Fibroblast of skin of abdomen (primary cell): ENCODE results near the gene SEMA5B.

Experiments
- DNase-seq: peaks from one replicate; pipeline ENCODE4 v3.0.0-alpha.2; 2013

The SEMA5B gene

DNA sequence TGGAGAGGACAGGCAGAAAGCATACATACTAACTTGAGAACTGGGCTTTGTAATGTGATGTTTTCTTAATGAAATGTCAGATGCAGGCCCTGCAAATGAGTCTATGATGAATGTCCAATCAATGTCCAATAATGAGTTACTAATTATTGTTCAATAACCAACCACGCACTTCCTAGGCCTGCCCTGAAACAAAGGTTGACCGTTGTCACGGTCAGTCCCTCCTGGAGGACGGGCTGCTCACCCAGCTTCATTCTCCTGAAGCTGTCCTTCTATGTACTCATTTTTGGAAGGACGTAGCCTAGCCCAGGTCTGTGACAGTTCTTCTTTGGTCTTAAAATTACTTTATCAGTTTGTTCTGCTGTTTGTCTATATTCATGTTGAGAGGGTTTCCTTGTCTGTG is 30.9 kb upstream of the SEMA5B start:
- DNase-seq = no peak

DNA sequence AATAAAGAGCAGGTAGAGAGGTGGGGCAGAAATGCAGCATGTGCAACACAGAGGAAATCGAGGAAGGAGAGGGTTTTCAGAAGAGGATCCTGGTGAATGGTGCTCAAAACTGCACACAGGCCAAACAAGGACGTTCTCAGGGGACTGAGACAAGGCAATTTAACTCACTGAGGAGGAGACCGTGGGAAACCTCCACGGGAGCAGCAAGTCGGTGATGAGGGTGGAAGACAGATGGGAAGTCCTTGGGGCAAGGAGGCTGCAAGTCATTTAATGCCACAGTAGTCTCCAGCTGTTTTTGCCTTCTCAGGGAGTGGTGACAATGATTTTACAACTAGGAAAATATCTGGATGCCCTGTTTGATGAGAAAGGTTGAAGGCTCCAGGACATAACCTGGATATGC is 27.8 kb upstream of the SEMA5B start:
- DNase-seq = no peak

DNA sequence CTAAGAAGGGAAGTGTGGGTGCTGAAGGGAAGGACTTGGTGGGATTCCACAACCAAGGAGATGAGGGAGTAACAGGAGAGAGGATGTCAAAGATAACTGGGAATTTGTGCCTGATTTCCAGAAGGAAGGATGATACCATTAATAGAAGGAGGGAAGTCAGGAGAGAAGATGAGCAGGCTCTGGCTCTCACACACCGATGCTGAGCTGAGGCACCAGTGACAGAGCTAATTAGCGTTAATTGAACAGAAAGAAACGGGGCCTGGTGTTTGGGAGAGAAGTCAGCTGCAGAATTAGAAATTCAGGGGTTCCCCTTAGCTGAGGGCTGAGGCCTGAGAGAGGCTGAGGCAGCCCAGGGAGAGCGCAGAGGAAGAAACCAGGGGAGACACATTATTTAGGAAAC is 27.4 kb upstream of the SEMA5B start:
- DNase-seq = no peak

DNA sequence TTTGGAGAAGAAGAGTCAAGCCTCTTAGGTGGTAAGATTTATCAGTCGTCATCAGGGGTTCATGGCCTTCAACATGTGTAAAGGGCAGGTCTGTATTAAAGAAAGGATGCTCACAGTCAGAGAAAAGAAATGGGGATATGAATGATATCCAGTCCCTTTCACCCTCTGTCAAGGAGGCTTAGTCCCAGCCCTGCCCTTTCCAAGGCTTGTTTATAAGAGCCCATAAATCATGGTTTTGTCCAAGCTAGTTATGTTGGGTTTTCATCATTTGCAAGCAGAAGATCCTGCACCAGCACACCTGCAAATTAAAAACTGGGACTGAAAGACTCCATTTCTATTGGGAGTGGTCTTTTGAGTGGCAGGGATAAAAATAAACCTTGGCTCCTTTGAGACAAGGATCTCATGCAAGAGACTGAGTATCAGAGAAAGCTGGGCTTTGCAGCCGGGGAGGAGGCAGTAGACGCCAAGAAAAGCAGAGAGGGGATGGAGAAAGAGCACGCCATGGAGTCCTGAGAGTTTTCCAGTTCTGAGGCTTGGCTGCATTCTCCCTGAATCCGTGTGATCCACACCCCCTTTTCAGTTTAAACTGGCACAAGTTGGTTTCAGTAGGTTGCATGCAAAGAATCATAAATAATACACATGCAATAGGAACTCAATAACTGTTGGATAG is 26.7 kb upstream of the SEMA5B start:
- no peak for DNase-seq

DNA sequence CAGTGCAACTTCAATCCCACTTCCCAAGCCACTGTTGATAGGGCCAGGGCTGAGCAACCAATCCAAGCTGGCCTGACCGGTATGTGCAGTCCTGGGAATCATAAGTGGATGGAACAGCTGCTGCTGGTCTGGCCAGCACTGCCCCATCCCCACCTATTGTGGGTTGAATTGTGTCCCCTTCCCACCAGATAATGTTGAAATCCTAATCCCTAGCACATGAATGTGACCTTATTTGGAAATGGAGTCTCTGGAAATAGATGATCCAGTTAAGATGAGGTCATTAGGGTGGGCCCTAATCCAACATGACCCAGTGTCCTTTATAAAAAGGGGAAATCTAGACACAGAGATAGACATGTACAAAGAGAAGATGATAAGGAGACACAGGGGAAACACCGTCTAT is 25.5 kb upstream of the SEMA5B start:
- no peak for DNase-seq

DNA sequence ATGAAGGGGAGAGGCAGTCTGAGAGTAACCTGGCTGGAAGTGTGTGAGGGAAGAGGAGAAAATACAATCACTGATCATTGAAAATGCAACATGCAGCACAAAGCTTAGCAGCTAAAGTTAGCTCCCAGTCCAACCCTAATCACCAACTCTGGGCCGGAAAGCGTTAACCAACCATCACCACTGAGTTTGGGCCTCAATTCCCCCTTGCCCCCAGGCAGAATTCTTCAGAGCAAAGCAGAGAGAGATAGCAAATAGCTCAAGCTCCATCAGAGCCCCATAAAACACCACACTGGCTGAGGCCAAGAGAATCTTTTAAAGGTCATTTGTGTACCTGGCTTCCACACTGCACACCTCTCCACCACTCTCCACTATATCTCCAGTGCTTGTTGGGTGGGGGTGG is 23.1 kb upstream of the SEMA5B start:
- no peak for DNase-seq

DNA sequence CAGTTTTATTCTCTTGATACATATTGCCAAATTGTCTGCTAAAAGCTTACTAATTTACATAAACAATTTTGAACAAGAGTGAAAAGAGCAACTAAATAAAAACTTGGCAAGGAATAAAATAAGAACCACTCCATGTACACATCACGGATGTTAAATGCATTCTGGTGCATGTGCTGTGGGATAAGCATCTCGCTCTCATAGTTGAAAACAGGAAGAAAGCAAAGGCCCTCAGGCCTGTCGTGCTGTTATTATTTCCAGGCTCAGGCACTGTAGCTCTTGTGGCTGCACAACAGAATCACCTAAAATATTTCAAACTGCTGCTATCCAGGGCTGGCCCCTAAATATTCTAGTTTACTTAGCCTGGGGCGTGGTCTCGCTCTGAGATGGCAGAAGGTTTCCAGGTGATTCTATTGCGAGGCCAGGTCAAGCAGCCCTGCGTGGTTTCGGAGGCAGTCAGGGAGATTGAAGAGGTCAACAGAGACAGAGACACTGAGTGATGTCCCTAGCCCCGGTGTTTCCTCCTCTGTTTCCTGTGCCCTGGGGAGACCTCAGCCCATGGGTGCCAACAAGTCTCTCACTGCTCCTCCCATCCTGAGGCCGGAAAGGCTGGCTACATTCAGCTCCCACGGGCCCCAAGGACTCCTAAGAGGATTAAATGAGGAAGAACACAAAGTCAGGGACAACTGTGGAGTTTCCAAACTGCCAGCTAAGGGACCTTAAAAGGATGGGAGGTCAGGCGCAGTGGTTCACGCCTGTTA is 21.1 kb upstream of the SEMA5B start:
- no peak for DNase-seq

DNA sequence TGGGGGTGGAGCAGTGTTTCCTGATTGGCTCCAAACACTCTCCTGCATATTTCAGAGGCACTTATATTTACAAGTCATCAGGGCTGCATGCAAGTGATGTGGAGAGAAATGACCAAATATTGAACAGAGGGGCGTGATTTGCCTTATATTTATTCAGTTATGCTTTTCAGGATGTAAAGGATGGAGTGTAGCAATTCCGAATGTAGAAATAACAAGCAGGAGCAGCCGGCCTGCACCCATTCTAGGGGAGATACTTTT is 19.4 kb upstream of the SEMA5B start:
- no peak for DNase-seq

DNA sequence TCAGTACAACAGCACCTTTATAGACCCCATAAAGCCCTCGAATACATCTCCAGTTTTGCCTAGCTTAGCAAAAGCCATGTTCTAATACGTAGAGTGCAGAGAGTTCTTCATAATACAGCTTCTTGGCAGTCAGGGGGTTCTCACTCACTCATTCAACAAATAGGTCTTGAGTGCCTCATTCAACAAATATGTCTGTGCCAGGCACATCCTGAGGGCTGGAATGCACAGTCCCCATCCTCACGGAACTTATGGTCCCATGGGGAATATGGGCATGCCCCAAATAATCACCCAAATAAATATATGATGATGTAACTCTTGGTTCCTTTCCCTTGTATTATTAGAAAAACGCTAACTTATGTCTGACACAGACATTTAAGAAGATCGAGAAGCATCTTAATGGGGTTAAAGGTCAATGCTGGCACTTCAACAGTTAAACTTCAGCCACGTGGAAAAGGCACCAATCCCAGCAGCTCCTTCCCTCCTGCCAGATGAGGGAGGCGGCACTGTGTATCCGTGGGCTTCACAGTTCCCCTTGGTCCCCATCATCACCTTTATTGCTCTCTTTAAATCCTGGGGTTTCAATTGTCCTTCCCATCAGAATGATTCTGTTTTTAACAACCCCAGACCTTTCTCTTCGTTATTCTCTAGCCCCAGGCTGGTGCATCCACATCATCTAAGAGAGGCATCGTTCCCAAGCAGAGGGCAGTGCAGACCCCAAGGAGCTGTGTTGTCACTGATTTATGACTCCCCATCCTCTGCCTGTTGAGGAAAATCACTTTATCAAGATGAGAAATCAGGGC is 18.9 kb upstream of the SEMA5B start:
- peak; percentile 38 for DNase-seq

DNA sequence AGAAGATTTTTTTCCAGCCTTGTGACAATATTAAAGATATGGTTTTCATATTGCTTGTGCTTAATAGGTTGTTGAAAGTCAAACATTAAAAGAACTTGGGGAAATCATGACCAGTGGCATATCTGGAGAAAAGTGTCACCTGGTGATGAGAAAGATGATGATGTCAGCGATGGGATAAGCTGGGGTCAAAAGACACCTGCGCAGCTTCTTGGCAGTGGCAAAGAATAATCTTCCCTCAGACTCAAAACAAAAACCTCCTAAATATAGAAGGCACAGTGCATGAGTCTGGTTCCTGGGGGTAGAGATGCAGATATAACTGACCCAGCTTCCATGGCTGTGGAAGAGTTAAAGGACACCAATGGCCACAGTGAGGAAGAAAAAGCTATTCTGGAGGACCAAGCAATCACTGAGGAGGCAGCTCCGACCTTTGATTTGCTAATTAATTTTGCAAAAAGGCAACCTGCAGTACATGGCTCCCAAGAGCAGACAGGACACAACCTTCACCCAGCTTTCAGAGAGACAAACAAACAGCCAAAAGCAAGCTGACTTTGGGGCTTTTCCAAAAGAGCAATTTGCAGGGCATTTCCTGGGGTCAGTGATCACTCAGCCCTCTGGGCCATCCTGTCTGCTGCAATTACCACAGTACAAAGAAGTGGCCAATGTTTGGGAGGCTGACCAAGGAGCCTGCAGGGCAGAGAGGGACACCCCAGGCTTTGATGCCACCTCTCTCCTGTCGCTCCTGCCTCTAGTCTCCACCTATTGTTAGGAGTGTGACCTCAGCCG is 17.6 kb upstream of the SEMA5B start:
- no peak for DNase-seq

DNA sequence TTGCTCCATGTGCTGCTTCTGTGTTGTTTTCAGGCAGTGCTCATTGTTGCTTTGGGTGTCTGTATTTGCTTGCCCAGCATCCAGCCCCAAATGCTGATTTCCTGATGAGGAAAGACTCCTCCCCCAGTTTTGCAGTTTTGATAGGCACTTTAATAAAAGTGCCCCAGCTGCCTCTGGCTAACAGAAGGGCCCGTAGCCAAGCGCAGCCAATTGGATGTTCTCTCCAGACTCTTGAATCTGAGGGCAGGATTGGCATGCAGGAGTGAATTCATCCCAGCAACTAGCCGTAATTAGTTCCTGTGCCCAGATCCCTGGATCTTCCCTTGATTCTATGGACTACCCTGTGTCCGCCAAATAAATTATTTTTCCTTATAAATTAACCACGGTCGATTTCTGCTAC is 14.8 kb upstream of the SEMA5B start:
- no peak for DNase-seq

DNA sequence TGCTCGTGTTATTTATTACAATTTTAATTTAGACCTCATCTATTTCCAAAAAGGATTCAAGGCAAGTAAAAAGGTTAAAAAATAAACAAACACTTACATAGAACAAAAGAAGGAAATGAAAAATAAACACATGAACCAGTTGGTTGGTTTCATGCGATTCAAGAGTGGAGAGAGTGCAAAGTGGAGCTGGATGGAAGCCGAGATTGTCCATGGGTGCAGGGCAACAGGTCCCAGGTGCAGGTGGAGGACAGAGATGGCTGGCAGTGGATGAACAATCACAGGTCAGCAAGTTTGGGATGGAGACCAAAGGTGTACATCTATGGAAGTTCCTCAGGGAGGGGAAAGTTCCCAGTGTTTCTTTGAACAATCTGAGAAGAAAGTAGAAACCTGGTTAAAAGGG is 11.6 kb upstream of the SEMA5B start:
- no peak for DNase-seq

DNA sequence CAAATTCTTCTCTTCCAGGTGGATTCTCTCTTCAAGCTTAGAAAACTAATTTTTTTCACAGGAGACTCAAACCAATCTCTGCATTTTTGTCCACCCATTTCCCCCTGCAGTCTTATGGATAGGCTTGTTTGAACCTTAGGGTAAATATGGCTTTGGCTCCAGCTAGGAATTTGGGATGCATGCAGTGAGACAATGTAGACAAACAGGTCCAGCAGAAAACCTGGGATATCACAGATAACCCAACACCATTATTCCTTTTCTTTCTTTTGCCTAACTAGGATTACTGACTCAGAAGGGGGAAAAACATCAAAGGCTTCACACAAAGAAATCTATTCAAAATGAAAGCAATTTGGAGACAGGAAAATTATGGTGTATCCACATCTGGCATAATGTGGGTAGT is 11.2 kb upstream of the SEMA5B start:
- DNase-seq = no peak

DNA sequence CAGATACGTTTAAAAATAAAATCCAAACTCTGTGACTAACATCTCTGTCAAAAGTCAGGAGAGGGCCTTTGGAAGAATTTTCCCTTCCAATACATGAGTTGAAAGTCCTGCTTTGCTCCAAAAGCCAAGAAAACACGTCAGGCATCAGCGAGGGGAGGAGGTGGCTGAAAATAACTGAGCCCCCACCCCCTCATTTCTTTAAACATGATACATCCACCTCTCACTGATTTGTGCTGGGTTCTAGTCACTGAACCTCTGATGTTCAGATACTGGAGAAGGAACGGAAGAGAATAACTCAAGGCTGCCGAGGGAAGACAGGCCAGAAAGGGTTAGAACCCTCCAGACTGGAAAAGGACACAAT is 9.4 kb upstream of the SEMA5B start:
- DNase-seq = no peak

DNA sequence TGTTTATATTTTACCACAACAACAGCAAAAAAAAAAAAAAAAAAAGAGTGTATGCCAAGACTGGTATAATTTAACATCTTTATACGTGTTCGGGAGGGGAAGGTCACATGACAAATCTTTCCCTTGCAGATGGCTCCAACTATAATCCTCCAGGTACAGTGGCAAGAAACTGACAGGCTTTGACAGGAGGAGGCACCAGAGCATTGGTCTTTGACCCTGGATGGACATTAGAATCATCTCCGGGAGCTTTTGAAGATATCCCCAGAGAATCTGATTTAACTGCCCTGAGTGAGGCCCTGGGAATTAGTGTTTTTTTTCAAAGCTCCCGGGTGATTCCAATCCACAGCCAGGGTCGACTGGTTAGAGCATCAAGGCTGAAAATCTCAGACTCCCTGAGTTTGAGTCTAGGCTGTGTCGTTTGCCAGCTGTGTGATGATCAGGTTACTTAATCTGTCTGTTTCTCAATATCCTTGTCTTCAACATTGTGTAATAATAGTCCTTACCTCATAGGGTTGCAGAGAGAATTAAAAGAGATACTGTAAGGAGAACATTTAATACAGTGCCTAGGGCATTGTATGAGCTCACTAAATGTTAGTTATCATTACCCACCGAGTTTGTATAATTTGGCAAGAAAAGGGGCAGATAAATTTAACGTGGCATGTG is 8.9 kb upstream of the SEMA5B start:
- DNase-seq = peak; percentile 14

DNA sequence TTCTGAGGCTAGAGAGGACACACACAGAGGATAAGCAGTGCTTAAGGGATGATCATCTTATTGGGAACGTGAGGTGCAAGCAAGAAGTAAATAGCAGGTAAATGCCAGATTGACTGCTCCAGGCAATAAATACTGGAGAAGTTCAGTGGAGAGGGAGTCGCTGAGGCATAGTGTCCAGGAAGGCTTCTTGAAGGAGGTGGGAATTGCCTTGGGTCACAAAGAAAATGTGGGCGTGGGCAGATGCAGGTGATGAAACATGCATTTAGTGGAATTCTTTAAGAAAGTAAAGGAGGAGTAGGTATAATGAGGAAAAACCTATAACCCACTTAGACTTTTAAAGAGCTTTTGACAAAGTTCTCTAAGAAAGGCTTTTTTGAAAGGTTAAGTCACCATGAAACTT is 7.4 kb upstream of the SEMA5B start:
- no peak for DNase-seq

DNA sequence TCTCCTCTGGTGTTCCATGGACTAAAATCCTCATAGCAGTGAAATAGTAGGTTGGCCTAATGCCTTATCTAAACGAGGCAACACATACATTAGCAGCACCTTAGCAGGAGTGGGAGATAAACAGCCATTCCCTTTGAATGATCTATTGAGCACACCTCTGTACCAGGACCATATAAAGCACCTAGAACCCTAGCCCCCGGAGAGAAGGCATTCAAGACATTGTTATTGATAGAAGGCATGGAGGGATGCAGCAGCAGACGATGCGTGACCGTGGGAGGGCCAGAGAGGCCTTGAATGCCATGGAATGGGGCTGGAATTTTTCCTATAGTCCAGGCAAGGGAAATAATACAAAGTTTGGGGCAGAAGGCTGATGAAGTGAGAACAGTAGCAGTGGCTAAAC is 6.6 kb upstream of the SEMA5B start:
- no peak for DNase-seq

DNA sequence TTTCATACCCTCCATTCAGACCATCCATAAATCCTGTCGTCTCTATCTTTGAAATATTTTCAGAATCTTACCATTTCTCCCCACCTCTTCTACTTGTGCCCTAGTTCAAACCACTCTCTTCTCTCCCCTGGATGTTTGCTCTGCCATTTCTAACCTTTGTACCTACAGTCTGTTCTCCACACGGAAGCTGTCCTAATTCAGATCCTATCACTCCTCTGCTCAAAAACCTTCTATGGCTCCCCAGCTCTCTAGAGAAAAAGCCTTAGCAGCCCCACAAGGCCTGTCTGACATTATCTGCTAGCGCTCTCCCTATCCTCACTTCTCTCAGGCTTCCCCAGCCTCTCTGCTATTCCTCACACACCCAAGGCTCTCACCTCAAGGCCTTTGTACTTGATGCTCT is 4.5 kb upstream of the SEMA5B start:
- no peak for DNase-seq

DNA sequence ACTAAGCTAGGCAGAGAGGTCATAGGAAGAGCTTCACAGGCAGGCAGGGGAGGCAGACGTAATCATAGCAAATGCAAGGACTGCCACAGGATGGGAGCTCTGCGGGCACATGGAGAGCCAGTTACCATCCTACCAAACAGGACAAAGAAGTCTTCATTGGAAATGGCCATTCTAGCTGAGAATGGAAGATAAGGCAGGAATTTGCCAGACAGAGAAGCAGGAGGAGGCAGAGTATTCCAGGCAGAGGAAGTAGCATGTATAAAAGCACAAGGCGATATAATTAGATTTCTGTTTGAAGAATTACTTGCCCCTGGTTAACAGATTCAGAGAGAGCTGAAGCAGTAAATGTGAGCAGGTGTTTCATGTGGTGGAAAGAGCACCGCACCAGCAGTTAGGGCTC is 3.5 kb upstream of the SEMA5B start:
- DNase-seq = no peak

DNA sequence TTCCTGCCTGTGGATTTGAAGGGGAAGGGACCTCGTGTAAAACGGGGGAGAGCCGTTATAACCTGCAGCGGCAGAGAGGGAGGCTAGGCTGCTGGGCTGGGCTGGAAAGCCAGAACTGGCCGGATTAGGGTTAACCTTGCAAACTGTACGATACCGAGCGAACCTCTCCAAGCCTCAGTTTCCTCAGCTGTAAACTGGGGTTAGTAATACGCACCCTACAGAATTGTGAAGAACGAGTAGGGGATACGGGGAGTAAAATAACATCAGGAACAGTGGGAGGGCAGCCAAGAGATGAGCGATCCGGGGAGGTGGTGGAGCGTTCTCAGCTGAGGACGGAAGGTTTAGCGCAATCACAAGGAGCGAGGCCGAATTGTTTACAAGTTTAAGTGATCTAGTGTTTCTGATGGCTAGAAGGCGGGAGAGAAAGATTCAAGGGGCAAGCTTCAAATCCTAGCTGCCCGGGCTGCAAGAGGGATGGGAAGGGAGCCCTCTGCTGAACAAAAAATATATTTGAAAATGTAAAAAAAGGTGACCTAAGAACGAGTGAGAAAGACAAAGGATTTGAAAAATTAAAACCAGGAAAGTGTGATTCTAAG is 768 bp upstream of the SEMA5B start:
- DNase-seq = peak; percentile 66

DNA sequence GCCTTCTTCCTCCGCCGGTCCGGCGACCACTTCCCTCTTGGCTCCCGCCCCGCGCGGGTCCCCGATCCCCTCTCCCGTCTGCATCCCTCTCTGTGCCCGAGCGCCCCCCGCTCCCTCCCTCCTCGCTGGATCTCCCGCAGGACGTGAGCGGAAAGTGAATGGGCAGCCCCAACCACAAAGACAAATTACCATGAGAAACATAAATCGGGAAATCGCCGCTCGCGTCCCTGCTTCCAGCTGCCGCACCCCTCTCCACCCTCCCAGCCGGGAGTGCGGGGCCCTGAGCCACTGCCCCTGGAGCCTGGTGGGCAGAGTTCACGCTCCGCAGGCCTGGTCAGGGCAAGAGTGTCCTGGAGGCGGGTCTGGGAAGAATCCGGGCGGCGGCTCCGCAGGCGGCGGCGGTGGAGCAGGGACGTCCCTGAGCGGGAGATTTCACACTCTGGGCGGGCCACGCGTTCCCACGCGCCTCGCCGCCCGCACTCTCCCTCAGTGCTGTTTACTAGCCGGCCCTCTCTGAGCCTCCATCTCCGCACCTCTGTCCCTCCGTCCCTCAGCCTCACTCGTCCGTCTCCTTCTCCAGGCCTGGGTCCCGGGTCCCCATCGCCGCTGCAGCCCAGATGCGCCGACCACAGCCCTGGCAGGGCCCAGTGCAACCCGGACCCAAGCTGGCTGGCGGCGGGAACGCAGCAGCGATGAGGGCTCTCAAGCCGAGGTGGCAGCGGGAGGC is 835 bp downstream of the SEMA5B start:
- no peak for DNase-seq
